ENCODE data around the gene RC3H1.
"Not testable (repeated sequence)": the region's sequence is repeated elsewhere in the genome, so short reads cannot be mapped to it uniquely, and the experiment has no call there.

RC3H1 gene

GRCh38 chr1:174005032-174005431 is 17.1 kb downstream of the RC3H1 start:
- Mint-ChIP-seq H3K27ac (no peak overlapping the region), H3K4me3 (no peak overlapping the region), H3K36me3 (peaks cover 19 to 36% of the 10 kb centered on the region in 2 donors), H3K27me3 (no peaks in the 10 kb centered on the region), H3K4me1 (peaks cover 38 to 73% of the 10 kb centered on the region in 2 donors), H3K9me3 (peaks cover 3% of the 10 kb centered on the region in 2 donors)
- DNase-seq (peak; percentile 36), ATAC-seq (replicated peaks) (peak; percentile 98 to 99)

GRCh38 chr1:174003867-174004266 is 18.3 kb downstream of the RC3H1 start:
- Mint-ChIP-seq H3K27ac (no peak overlapping the region), H3K36me3 (peaks cover 16 to 29% of the 10 kb centered on the region in 2 donors), H3K9me3 (peaks cover 3% of the 10 kb centered on the region in 2 donors), H3K27me3 (no peaks in the 10 kb centered on the region), H3K4me3 (no peak overlapping the region), H3K4me1 (peaks cover 34 to 71% of the 10 kb centered on the region in 2 donors)
- ATAC-seq (replicated peaks) (no peak), DNase-seq (no peak)

- peaks cover 34 to 64% of the 10 kb centered on the region in 2 donors for H3K4me1 Mint-ChIP-seq
- no peak for DNase-seq
- H3K9me3 Mint-ChIP-seq, result peaks cover 0 to 2% of the 10 kb centered on the region in 2 donors
- ATAC-seq (replicated peaks), result no peak
- H3K27me3 Mint-ChIP-seq, result no peaks in the 10 kb centered on the region
- H3K27ac Mint-ChIP-seq, result no peak overlapping the region
- H3K4me3 Mint-ChIP-seq, result no peak overlapping the region
- H3K36me3 Mint-ChIP-seq, result peaks cover 8 to 17% of the 10 kb centered on the region in 2 donors
These were observed 20.6 kb downstream of the RC3H1 start for GRCh38 chr1:174001573-174001972.

- Mint-ChIP-seq H3K27me3 (no peaks in the 10 kb centered on the region), H3K36me3 (peaks cover 10 to 19% of the 10 kb centered on the region in 2 donors), H3K9me3 (peaks cover 0 to 2% of the 10 kb centered on the region in 2 donors), H3K27ac (no peak overlapping the region), H3K4me3 (no peak overlapping the region), H3K4me1 (peaks cover 27 to 58% of the 10 kb centered on the region in 2 donors)
- ATAC-seq (replicated peaks) (no peak), DNase-seq (no peak)
These were observed 21.8 kb downstream of the RC3H1 start for GRCh38 chr1:174000371-174000770.

GRCh38 chr1:173997791-173998190 is 24.4 kb downstream of the RC3H1 start:
- H3K36me3 Mint-ChIP-seq, result peaks cover 7 to 18% of the 10 kb centered on the region in 2 donors
- H3K9me3 Mint-ChIP-seq, result peaks cover 0 to 1% of the 10 kb centered on the region in 2 donors
- H3K4me1 Mint-ChIP-seq, result peaks cover 26 to 49% of the 10 kb centered on the region in 2 donors
- DNase-seq, result no peak
- H3K27ac Mint-ChIP-seq, result no peak overlapping the region
- no peaks in the 10 kb centered on the region for H3K27me3 Mint-ChIP-seq
- no peak for ATAC-seq (replicated peaks)
- H3K4me3 Mint-ChIP-seq, result no peak overlapping the region

- peaks cover 14 to 20% of the 10 kb centered on the region in 2 donors for H3K36me3 Mint-ChIP-seq
These were observed 25.2 kb downstream of the RC3H1 start for GRCh38 chr1:173996995-173997394.

GRCh38 chr1:173995475-173995874 is 26.7 kb downstream of the RC3H1 start:
- Mint-ChIP-seq H3K9me3 (no peaks in the 10 kb centered on the region), H3K36me3 (peaks cover 18 to 29% of the 10 kb centered on the region in 2 donors), H3K4me1 (peaks cover 16 to 34% of the 10 kb centered on the region in 2 donors), H3K4me3 (no peak overlapping the region), H3K27ac (no peak overlapping the region), H3K27me3 (no peaks in the 10 kb centered on the region)
- no peak for DNase-seq
- no peak for ATAC-seq (replicated peaks)

More at GRCh38 chr1:173996995-173997394, 25.2 kb downstream of the RC3H1 start:
- Mint-ChIP-seq H3K4me1 (peaks cover 24 to 46% of the 10 kb centered on the region in 2 donors), H3K9me3 (no peaks in the 10 kb centered on the region), H3K27ac (no peak overlapping the region), H3K27me3 (no peaks in the 10 kb centered on the region), H3K4me3 (no peak overlapping the region)
- ATAC-seq (replicated peaks), result peak in 1 of 2 donors; percentile 65
- DNase-seq, result no peak

- not testable (repeated sequence) for DNase-seq; H3K27me3 Mint-ChIP-seq; H3K9me3 Mint-ChIP-seq; ATAC-seq (replicated peaks); H3K4me3 Mint-ChIP-seq; H3K27ac Mint-ChIP-seq
- peaks cover 13 to 24% of the 10 kb centered on the region in 2 donors for H3K4me1 Mint-ChIP-seq
- peaks cover 20 to 31% of the 10 kb centered on the region in 2 donors for H3K36me3 Mint-ChIP-seq
These were observed 28.2 kb downstream of the RC3H1 start for GRCh38 chr1:173993948-173994347.

- Mint-ChIP-seq H3K9me3 (no peaks in the 10 kb centered on the region), H3K4me3 (no peak overlapping the region), H3K27ac (no peak overlapping the region), H3K36me3 (peaks cover 19 to 50% of the 10 kb centered on the region in 2 donors), H3K27me3 (no peaks in the 10 kb centered on the region), H3K4me1 (peaks cover 4 to 9% of the 10 kb centered on the region in 2 donors)
- no peak for ATAC-seq (replicated peaks)
- DNase-seq, result no peak
These were observed 34.1 kb downstream of the RC3H1 start for GRCh38 chr1:173988068-173988467.

GRCh38 chr1:173986951-173987350 is 35.2 kb downstream of the RC3H1 start:
- Mint-ChIP-seq H3K9me3 (no peaks in the 10 kb centered on the region), H3K4me1 (peaks cover 2 to 5% of the 10 kb centered on the region in 2 donors), H3K27ac (peak overlapping the region; percentile 84), H3K36me3 (peaks cover 12 to 42% of the 10 kb centered on the region in 2 donors), H3K4me3 (no peak overlapping the region), H3K27me3 (no peaks in the 10 kb centered on the region)
- DNase-seq (no peak), ATAC-seq (replicated peaks) (no peak)

GRCh38 chr1:173970252-173970651 is 51.9 kb downstream of the RC3H1 start:
- Mint-ChIP-seq H3K9me3 (no peaks in the 10 kb centered on the region), H3K4me3 (no peak overlapping the region), H3K4me1 (peaks cover 0 to 2% of the 10 kb centered on the region in 2 donors), H3K27ac (no peak overlapping the region), H3K27me3 (no peaks in the 10 kb centered on the region), H3K36me3 (peaks cover 21 to 29% of the 10 kb centered on the region in 2 donors)
- ATAC-seq (replicated peaks) (no peak), DNase-seq (no peak)

GRCh38 chr1:173965896-173966295 is 56.3 kb downstream of the RC3H1 start:
- DNase-seq; ATAC-seq (replicated peaks); H3K27me3 Mint-ChIP-seq; H3K4me1 Mint-ChIP-seq; H3K9me3 Mint-ChIP-seq; H3K27ac Mint-ChIP-seq; H3K4me3 Mint-ChIP-seq: not testable (repeated sequence)
- peaks cover 20 to 29% of the 10 kb centered on the region in 2 donors for H3K36me3 Mint-ChIP-seq

- Mint-ChIP-seq H3K4me1 (peaks cover 2 to 5% of the 10 kb centered on the region in 2 donors), H3K27me3 (no peaks in the 10 kb centered on the region), H3K27ac (no peak overlapping the region), H3K36me3 (peaks cover 23 to 34% of the 10 kb centered on the region in 2 donors), H3K4me3 (no peak overlapping the region), H3K9me3 (no peaks in the 10 kb centered on the region)
- DNase-seq (no peak), ATAC-seq (replicated peaks) (no peak)
These were observed 58.7 kb downstream of the RC3H1 start for GRCh38 chr1:173963477-173963876.

- H3K27me3 Mint-ChIP-seq, result no peaks in the 10 kb centered on the region
- ATAC-seq (replicated peaks) (no peak), DNase-seq (no peak)
- H3K4me3 Mint-ChIP-seq, result no peak overlapping the region
- peaks cover 14 to 26% of the 10 kb centered on the region in 2 donors for H3K36me3 Mint-ChIP-seq
- H3K4me1 Mint-ChIP-seq, result peaks cover 2 to 5% of the 10 kb centered on the region in 2 donors
- no peaks in the 10 kb centered on the region for H3K9me3 Mint-ChIP-seq
- H3K27ac Mint-ChIP-seq, result no peak overlapping the region
These were observed 61.5 kb downstream of the RC3H1 start for GRCh38 chr1:173960625-173961024.

GRCh38 chr1:173954179-173954578 is 68.0 kb downstream of the RC3H1 start:
- DNase-seq (no peak), ATAC-seq (replicated peaks) (no peak)
- Mint-ChIP-seq H3K4me1 (no peaks in the 10 kb centered on the region), H3K4me3 (no peak overlapping the region), H3K9me3 (no peaks in the 10 kb centered on the region), H3K27ac (no peak overlapping the region), H3K27me3 (no peaks in the 10 kb centered on the region), H3K36me3 (peaks cover 13 to 31% of the 10 kb centered on the region in 2 donors)

Data from stimulated activated naive B cell treated with anti-CD40 and anti-IgM and Interleukin-4, amounts not matched to agents 10 μg/mL and 1 μg/mL and 100 μg/mL, for 72 hours (primary cell).